Activated CD4-positive, alpha-beta T cell treated with anti-CD3 and anti-CD28 coated beads for 36 hours (primary cell): ENCODE data around the gene DISP3. TPM values are rescaled to one million over a fixed set of nuclear protein-coding genes. Genes with fewer than 3 reads are reported as not detected.

Experiments used
- ATAC-seq: fragments of 200-7000 bp; cut with Tn5 transposase; one replicate; pipeline ENCODE4 v1.10.0; 2021; ENCODE audit warnings: mild to moderate bottlenecking, moderate library complexity
- CTCF ChIA-PET: fragments of 350-600 bp; sonication (Branson Sonifier 250); formaldehyde crosslinking; loops from one replicate; lab custom pipeline; 2021; ENCODE audit warnings: antibody characterized with exemption; lab: Charles Lee
- POLR2A ChIA-PET: fragments of 350-600 bp; sonication (Branson Sonifier 250); formaldehyde crosslinking; loops from one replicate; lab custom pipeline; 2021; ENCODE audit warnings: antibody characterized with exemption, inconsistent platforms; lab: Charles Lee
- DNase-seq: peaks from one replicate; pipeline ENCODE4 v3.0.0-alpha.2; 2020
- H3K27ac Mint-ChIP-seq: one replicate; pipeline ENCODE4 v1.8.0; 2021; ENCODE audit warnings: mixed read lengths
- H3K27me3 Mint-ChIP-seq: one replicate; pipeline ENCODE4 v1.8.0; 2021; ENCODE audit warnings: mixed read lengths
- H3K36me3 Mint-ChIP-seq: one replicate; pipeline ENCODE4 v1.8.0; 2021; ENCODE audit warnings: low read depth, mixed read lengths
- H3K4me1 Mint-ChIP-seq: one replicate; pipeline ENCODE4 v1.8.0; 2021; ENCODE audit warnings: mixed read lengths
- H3K4me3 Mint-ChIP-seq: one replicate; pipeline ENCODE4 v1.8.0; 2021; ENCODE audit warnings: mild to moderate bottlenecking, moderate library complexity, mixed read lengths
- H3K9me3 Mint-ChIP-seq: one replicate; pipeline ENCODE4 v1.8.0; 2021; ENCODE audit warnings: low read depth, mixed read lengths
- intact Hi-C, 2 experiments: fragments of 100-400 bp; cut with DNase I in 1 of 2; cut with micrococcal nuclease in 1 of 2; formaldehyde crosslinking; loops; one replicate each; pipeline versions ENCODE4 v1.14.2 to v1.15.1; 2022 to 2024; cut with DNase I, micrococcal nuclease
- total RNA-seq, 2 experiments: library from RNA; stranded (reverse); gene quantifications; one replicate each; pipeline ENCODE4 v1.2.3, GENCODE V29; 2021

DISP3 gene
- total RNA-seq, 2 experiments from 2014 or later: 0.55 to 0.58 TPM

DNA sequence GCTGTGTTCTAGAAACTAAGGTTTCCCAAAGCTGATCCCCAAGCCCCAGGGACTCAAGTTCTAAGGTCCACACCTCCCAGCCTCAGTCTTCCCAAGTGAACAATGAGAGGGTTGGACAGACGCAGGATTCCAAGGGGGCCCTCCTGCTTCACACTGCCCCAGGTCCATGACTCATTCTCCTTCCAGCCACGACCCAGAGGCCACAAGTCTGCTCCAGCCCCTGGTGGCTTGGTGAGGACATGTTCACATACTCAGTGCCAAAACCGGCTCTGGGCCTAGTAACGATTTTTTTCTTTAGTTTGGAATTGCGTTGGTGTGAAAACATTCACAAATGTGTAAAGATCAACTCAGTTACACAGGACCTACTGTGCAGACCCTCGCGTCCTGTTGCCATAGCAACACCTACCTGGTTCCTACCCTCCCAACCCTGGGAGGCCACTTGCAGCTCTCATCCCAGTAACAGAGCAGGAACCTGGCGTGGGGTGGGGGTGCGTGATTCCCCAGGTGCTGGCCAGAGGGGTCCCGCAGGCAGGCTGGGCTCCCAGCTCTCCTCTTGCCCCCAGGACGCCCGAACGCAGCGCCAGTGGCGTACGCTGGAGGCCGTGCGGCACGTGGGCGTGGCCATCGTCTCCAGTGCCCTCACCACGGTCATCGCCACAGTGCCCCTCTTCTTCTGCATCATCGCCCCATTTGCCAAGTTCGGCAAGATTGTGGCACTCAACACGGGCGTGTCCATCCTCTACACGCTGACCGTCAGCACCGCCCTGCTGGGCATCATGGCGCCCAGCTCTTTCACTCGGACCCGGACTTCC is 57.0 kb downstream of the DISP3 start:
- Mint-ChIP-seq H3K4me1 (no peaks in the 10 kb centered on the region), H3K4me3 (no peak overlapping the region), H3K36me3 (no peaks in the 10 kb centered on the region), H3K27me3 (no peaks in the 10 kb centered on the region), H3K9me3 (no peaks in the 10 kb centered on the region), H3K27ac (no peak overlapping the region)
- ChIA-PET POLR2A (no interaction called here), CTCF (interaction anchor here (0.6 kb wide), 1 partner anchor 188 kb away, joined by 4 read pairs; no protein-coding TSS in a partner anchor)
- ATAC-seq (no peak), DNase-seq (no peak)
- intact Hi-C loops: no loop called here

DNA sequence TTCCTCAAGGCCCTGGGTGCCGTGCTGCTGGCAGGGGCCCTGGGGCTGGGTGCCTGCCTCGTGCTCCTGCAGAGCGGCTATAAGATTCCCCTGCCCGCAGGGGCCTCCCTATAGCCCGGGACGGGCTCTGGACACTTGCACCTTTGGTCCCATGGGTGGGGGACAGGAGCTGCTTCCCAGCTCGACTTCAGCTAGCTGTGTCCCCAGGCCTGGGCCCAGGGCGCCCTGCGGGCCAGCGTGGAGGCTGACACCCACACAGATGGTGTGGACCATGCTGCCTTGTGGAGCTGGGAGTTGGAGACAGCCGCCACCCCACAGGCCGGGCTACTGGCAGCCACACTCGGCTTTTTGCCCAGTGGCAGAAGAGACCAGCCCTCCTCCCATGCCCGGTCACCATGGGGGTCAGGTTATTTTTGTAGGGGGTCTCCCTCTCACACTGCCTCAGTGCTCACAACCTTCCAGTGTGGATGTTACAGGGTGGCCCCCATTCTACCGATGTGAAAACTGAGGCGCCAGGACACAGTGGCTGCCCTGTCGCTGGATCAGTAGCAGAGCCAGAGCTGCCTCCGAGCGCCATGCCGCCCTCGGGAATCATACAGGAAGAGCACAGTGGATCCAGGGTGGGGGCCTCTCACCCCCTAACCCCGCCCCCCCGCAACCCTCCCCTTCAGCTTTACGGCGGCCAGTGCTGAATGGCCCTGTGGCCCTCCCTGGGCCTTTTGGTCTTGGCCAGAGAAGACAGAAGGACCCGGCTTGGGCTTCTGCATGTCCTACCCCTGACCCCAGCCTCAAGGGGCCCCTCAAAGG is 57.8 kb downstream of the DISP3 start:
- no peaks in the 10 kb centered on the region for H3K36me3 Mint-ChIP-seq
- no peak overlapping the region for H3K4me3 Mint-ChIP-seq
- DNase-seq (no peak), ATAC-seq (no peak)
- no peak overlapping the region for H3K27ac Mint-ChIP-seq
- no peaks in the 10 kb centered on the region for H3K4me1 Mint-ChIP-seq
- H3K9me3 Mint-ChIP-seq: no peaks in the 10 kb centered on the region
- intact Hi-C loops: no loop called here
- ChIA-PET CTCF (interaction anchor here (0.6 kb wide), 1 partner anchor 75 kb away, joined by 3 read pairs; no protein-coding TSS in a partner anchor), POLR2A (no interaction called here)
- H3K27me3 Mint-ChIP-seq: no peaks in the 10 kb centered on the region

DNA sequence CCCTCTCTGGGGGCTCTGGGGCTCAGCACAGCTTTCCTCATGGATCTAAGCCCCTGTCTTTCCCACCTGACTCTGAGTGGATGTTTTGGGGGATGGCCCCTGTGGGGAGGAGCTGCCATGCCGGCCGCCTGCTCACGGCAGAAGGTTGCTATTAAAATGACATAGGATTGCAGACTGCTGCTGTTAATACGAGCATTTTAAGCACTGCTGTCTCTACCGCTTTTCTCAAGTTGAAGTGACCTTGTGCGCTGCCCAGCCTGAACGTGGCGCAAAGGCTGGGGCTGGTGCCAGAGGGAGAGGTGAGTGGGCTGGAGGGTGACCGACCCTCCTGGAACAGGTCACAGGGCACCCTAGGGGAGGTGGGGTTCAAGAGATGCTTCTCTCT is 58.4 kb downstream of the DISP3 start:
- POLR2A ChIA-PET: no interaction called here
- H3K36me3 Mint-ChIP-seq: no peaks in the 10 kb centered on the region
- no peak overlapping the region for H3K4me3 Mint-ChIP-seq
- no peak for ATAC-seq
- H3K4me1 Mint-ChIP-seq: no peaks in the 10 kb centered on the region
- CTCF ChIA-PET: interaction anchor here (0.6 kb wide), 1 partner anchor 76 kb away, joined by 3 read pairs; no protein-coding TSS in a partner anchor
- DNase-seq: no peak
- no peak overlapping the region for H3K27ac Mint-ChIP-seq
- no peaks in the 10 kb centered on the region for H3K9me3 Mint-ChIP-seq
- intact Hi-C loops: no loop called here
- no peaks in the 10 kb centered on the region for H3K27me3 Mint-ChIP-seq

DNA sequence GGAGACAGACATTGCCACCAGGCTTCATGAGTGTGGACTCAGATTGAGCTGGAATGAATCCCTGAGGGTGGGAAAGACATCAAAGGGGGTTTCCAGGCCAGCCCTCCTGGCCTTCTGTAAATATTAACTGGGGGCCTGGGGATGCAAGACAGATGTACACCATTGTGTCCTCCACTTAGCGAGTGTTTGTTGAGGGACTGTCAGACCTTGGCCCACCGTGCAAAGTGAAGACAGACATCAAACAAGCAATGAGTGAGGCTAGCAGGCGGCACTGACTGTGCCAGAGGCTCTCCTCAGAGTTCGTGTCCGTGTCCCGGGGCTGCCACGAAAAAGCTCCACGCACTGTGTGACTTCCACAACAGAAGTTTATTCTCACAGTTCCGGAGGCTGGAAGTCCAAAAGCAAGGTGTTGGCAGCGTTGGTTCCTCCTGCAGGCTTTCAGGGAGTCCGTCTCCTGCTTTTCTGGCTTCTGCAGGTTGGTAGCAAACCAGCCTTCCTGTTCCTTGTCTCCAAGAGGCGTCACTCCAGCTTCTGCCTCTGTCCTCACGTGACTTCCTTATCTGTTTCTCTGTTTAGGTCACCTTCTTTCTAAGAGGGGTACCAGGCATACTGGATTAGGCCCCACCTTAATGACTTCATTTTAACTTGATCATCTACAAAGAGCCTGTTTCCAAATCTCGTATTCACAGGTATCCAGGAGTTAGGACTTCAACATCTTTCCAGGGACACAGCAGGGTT is 59.1 kb downstream of the DISP3 start:
- no peaks in the 10 kb centered on the region for H3K27me3 Mint-ChIP-seq
- ChIA-PET CTCF (interaction anchor here (0.7 kb wide), 1 partner anchor 59 kb away, joined by 3 read pairs; no protein-coding TSS in a partner anchor), POLR2A (no interaction called here)
- intact Hi-C loops: no loop called here
- no peaks in the 10 kb centered on the region for H3K4me1 Mint-ChIP-seq
- ATAC-seq (no peak), DNase-seq (no peak)
- no peak overlapping the region for H3K27ac Mint-ChIP-seq
- H3K9me3 Mint-ChIP-seq: no peaks in the 10 kb centered on the region
- H3K4me3 Mint-ChIP-seq: no peak overlapping the region
- no peaks in the 10 kb centered on the region for H3K36me3 Mint-ChIP-seq

DNA sequence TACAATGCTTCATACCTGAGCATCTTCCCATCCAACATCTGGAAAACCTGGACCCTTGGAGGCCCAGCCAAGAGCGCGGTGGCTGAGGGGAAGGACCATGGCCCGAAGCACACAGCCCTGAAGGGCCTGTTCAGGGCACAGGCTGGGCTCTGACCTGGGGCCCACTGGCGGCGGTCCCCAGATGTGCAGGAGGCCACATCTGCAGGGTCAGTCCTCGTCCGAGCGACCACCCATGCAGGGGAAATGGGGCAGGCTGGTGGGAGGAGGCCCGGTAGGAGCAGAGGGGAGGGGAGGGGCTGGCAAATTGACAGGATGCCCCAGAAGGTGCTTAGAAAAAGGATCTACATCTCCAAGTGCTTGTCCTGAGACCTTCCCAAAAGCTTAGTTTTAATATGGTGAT is 59.9 kb downstream of the DISP3 start:
- ChIA-PET CTCF (interaction anchor here (0.7 kb wide), 1 partner anchor 59 kb away, joined by 3 read pairs; no protein-coding TSS in a partner anchor), POLR2A (no interaction called here)
- DNase-seq: no peak
- Mint-ChIP-seq H3K4me3 (no peak overlapping the region), H3K4me1 (no peaks in the 10 kb centered on the region), H3K27ac (no peak overlapping the region), H3K36me3 (no peaks in the 10 kb centered on the region), H3K27me3 (no peaks in the 10 kb centered on the region), H3K9me3 (no peaks in the 10 kb centered on the region)
- intact Hi-C loops: no loop called here
- no peak for ATAC-seq

DNA sequence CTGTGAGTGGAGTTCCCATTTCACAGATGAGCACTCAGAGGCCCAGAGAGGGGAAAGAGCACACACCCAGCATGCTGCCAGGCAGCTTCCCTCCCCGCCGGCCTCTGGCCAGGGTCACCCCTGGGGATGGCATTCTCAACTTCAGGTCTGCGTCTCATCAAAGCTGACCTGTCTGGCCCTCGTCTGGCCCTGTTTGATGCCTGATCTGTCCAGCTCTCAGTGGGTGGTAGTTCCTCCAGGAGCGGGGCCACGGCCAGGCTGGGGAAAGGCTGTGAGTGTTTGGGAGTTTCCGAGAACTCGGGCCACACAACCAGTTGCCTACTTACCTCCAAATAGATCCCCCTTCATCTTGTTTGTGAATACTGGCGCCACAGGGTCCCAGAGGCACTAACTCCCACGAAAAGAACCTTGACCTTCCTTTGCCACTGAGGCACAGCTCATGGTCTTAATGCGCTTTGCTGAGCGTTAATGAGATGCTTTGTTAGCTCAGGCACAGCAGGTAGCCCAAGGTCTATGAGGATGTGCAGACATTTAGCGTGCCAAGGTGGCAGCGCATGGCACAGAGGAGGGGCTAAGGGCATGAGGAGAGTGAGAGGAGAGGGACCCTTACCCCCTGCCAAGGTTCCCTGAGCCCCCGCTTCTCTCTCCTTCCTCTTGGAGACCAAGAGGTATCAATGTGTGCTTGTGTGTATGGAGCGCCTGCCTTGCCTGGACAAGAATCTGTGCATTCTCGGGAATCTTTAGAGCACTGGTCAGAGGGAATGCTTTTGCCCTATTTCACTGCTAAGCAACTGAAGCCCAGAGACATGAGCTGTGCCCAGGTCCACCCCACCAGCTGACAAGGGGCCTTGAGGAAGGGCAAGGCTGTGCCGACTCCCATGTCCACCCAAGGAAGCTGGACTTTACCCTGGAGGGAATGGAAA is 61.2 kb downstream of the DISP3 start:
- H3K27me3 Mint-ChIP-seq: no peaks in the 10 kb centered on the region
- intact Hi-C loops: no loop called here
- ChIA-PET CTCF (interaction anchor here (0.6 kb wide), 1 partner anchor 326 kb away, joined by 3 read pairs; no protein-coding TSS in a partner anchor), POLR2A (no interaction called here)
- H3K9me3 Mint-ChIP-seq: no peaks in the 10 kb centered on the region
- no peak overlapping the region for H3K27ac Mint-ChIP-seq
- ATAC-seq: no peak
- H3K4me3 Mint-ChIP-seq: no peak overlapping the region
- DNase-seq: no peak
- H3K4me1 Mint-ChIP-seq: no peaks in the 10 kb centered on the region
- H3K36me3 Mint-ChIP-seq: no peaks in the 10 kb centered on the region

DNA sequence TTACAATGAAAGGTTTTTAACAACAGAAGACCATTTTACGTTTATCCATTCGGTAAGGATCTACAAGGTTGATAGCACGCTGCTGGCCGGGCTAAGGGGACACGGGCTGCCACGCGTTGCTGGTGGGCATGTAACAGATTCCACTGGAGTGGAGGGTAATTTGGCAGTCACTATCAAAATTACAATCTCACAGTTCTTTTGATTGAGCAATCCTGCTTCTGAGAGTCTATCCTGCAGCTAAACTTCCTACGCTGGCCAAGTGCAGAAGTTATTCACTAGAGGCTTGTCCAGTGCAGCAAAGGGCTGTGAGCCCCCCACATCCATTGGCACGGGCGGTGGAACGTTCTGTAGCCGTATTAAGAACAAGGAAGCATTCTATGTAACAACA is 61.8 kb downstream of the DISP3 start:
- Mint-ChIP-seq H3K4me3 (no peak overlapping the region), H3K27ac (no peak overlapping the region), H3K4me1 (no peaks in the 10 kb centered on the region), H3K27me3 (no peaks in the 10 kb centered on the region), H3K36me3 (no peaks in the 10 kb centered on the region), H3K9me3 (no peaks in the 10 kb centered on the region)
- intact Hi-C loops: no loop called here
- ATAC-seq (no peak), DNase-seq (no peak)
- CTCF ChIA-PET: interaction anchor here (0.6 kb wide), 1 partner anchor 326 kb away, joined by 3 read pairs; no protein-coding TSS in a partner anchor
- POLR2A ChIA-PET: no interaction called here

DNA sequence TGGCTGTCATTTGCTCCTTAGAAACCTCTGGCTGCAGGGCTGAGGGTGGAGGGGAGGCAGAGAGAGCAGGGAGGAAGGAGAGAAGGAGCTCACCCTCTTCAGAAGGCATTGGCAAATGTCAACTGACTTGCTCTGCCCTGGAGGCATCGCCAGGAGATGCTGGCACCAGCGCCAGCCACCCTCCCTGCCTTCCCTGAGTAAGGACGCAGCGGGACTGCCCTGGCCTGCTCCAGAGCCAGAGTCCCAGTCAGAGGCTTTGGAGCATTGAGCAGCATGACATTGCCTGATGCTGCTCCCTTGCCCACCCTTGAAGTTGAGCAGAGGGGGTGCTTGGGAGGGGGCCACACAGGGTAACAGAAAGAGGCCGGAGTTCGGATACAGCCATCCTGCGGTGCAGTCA is 62.3 kb downstream of the DISP3 start:
- Mint-ChIP-seq H3K4me1 (no peaks in the 10 kb centered on the region), H3K27ac (no peak overlapping the region), H3K27me3 (no peaks in the 10 kb centered on the region), H3K9me3 (no peaks in the 10 kb centered on the region), H3K4me3 (no peak overlapping the region), H3K36me3 (no peaks in the 10 kb centered on the region)
- ChIA-PET POLR2A (no interaction called here), CTCF (no interaction called here)
- no peak for DNase-seq
- ATAC-seq: no peak
- intact Hi-C loops: no loop called here

DNA sequence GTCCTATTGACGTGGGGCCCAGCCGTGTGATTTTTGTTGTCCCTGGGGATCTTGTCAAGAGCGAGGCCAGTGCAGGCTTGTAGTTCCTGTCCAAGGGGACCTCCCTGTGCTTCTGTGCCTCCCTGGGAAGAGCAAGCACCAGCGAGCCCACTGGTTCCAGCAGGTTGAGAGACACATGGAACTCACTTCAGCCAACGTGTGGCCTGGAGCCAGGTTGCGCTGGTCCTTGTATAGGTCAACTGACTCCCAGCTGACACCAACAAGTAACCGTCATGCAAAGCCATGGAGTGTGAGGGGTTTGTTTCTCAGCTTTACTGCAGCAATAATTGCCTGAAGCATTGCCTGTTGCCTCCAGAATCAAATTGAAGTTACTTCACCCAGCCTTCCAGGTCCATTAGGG is 63.0 kb downstream of the DISP3 start:
- no peak for DNase-seq
- H3K4me1 Mint-ChIP-seq: no peaks in the 10 kb centered on the region
- H3K27ac Mint-ChIP-seq: no peak overlapping the region
- no peak for ATAC-seq
- CTCF ChIA-PET: no interaction called here
- intact Hi-C loops: no loop called here
- H3K4me3 Mint-ChIP-seq: no peak overlapping the region
- POLR2A ChIA-PET: no interaction called here
- H3K9me3 Mint-ChIP-seq: no peaks in the 10 kb centered on the region
- H3K36me3 Mint-ChIP-seq: no peaks in the 10 kb centered on the region
- H3K27me3 Mint-ChIP-seq: no peaks in the 10 kb centered on the region

DNA sequence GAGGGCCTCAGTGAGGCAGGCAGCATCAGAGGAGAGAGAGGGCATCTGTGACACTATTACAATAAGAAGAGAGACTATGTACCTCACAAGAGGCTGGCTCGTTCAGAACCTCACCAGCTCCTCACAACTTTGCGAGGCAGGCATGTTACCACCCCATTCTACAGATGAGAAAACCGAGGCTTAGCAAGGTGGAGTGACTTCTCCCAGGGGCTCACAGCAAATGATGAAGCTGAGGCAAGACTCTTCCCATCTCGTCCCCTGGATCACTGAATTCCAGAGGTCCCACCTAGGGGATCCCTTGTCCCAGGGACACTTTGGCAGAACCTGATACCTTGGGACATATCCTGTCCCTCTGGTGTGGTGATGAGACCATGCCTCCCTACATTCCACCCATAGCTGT is 64.4 kb downstream of the DISP3 start:
- ATAC-seq: no peak
- no peak for DNase-seq
- CTCF ChIA-PET: no interaction called here
- POLR2A ChIA-PET: no interaction called here
- intact Hi-C loops: no loop called here
- Mint-ChIP-seq H3K27me3 (no peaks in the 10 kb centered on the region), H3K36me3 (no peaks in the 10 kb centered on the region), H3K4me1 (no peaks in the 10 kb centered on the region), H3K9me3 (no peaks in the 10 kb centered on the region), H3K27ac (no peak overlapping the region), H3K4me3 (no peak overlapping the region)
